Neuronal stem cell (in vitro differentiated cells): ENCODE measurements around the gene SPATA16.

Source experiments
- DNase-seq: peaks from one replicate; pipeline ENCODE4 v3.0.0-alpha.2; 2013; ENCODE audit warnings: low spot score
- H2AFZ ChIP-seq: one replicate; pipeline ENCODE4 v1.6.1; 2013; ENCODE audit warnings: mild to moderate bottlenecking, low read length, inconsistent platforms
- H2AK5ac ChIP-seq: 2 replicates; pipeline ENCODE4 v1.6.1; 2013; ENCODE audit warnings: low read depth, mild to moderate bottlenecking, inconsistent platforms, low read length, moderate library complexity, mixed read lengths
- H2BK120ac ChIP-seq: 2 replicates; pipeline ENCODE4 v1.6.1; 2013; ENCODE audit warnings: low read depth, mild to moderate bottlenecking, inconsistent platforms, low read length, moderate library complexity, mixed read lengths
- H2BK12ac ChIP-seq: one replicate; pipeline ENCODE4 v1.6.1; 2013; ENCODE audit warnings: low read length, inconsistent platforms
- H2BK15ac ChIP-seq: 2 replicates; pipeline ENCODE4 v1.6.1; 2013; ENCODE audit warnings: mild to moderate bottlenecking, low read length, inconsistent platforms, mixed read lengths
- H2BK5ac ChIP-seq: one replicate; pipeline ENCODE4 v1.6.1; 2013; ENCODE audit warnings: inconsistent platforms, mild to moderate bottlenecking, low read length, moderate library complexity
- H3K14ac ChIP-seq: one replicate; pipeline ENCODE4 v1.6.1; 2013; ENCODE audit warnings: low read length, inconsistent platforms
- H3K18ac ChIP-seq: 2 replicates; pipeline ENCODE4 v1.6.1; 2013; ENCODE audit warnings: low read length, inconsistent platforms
- H3K23ac ChIP-seq: 2 replicates; pipeline ENCODE4 v1.6.1; 2013; ENCODE audit warnings: low read depth, mild to moderate bottlenecking, mixed read lengths, low read length, inconsistent platforms; ENCODE audit not compliant: poor library complexity
- H3K27ac ChIP-seq: replicated peaks from 3 replicates; pipeline ENCODE4 v1.5.1; 2013; ENCODE audit warnings: low read length, inconsistent platforms
- H3K27me3 ChIP-seq, 3 experiments: 2 replicates each; pipeline ENCODE4 v1.6.1; 2013; ENCODE audit warnings: low read length in 3 of 3, mild to moderate bottlenecking in 2 of 3, inconsistent platforms in 1 of 3, low read depth in 1 of 3, mixed read lengths in 1 of 3, moderate library complexity in 1 of 3; ENCODE audit not compliant: control insufficient read depth in 3 of 3, insufficient read depth in 3 of 3
- H3K36me3 ChIP-seq, 2 donors: replicated peaks in 1 of 2; 2 replicates each; pipeline ENCODE4 v1.6.1; 2013; ENCODE audit warnings: low read length in 2 of 2; ENCODE audit not compliant: control insufficient read depth in 2 of 2, insufficient read depth in 2 of 2
- H3K4ac ChIP-seq: 2 replicates; pipeline ENCODE4 v1.6.1; 2013; ENCODE audit warnings: inconsistent platforms, mild to moderate bottlenecking, low read length, moderate library complexity
- H3K4me1 ChIP-seq, 2 donors: 1 replicate in 1 of 2; 2 replicates in 1 of 2; pipeline ENCODE4 v1.6.1; 2013; ENCODE audit warnings: low read length in 2 of 2, low read depth in 1 of 2; ENCODE audit not compliant: control insufficient read depth in 2 of 2, insufficient read depth in 1 of 2
- H3K4me2 ChIP-seq: one replicate; pipeline ENCODE4 v1.6.1; 2013; ENCODE audit warnings: mild to moderate bottlenecking, low read length, inconsistent platforms; ENCODE audit not compliant: insufficient read depth, poor library complexity, severe bottlenecking
- H3K4me3 ChIP-seq, 2 donors: 2 replicates each; pipeline ENCODE4 v1.5.1; 2013; ENCODE audit warnings: low read length in 2 of 2, mild to moderate bottlenecking in 2 of 2, inconsistent platforms in 1 of 2, moderate library complexity in 1 of 2
- H3K79me1 ChIP-seq: one replicate; pipeline ENCODE4 v1.6.1; 2013; ENCODE audit warnings: low read depth, mild to moderate bottlenecking, inconsistent platforms, low read length, moderate library complexity
- H3K9ac ChIP-seq: one replicate; pipeline ENCODE4 v1.6.1; 2013; ENCODE audit warnings: mild to moderate bottlenecking, low read depth, low read length, inconsistent platforms; ENCODE audit not compliant: poor library complexity
- H3K9me3 ChIP-seq, 2 donors: replicated peaks in 1 of 2; 2 replicates each; pipeline versions ENCODE3 to v1.6.1; 2013; ENCODE audit warnings: low read length in 2 of 2, mild to moderate bottlenecking in 2 of 2, inconsistent platforms in 1 of 2, low read depth in 1 of 2, mixed read lengths in 1 of 2, moderate library complexity in 1 of 2; ENCODE audit not compliant: control insufficient read depth in 2 of 2, insufficient read depth in 1 of 2
- H4K8ac ChIP-seq: one replicate; pipeline ENCODE4 v1.6.1; 2013; ENCODE audit warnings: low read depth, mild to moderate bottlenecking, inconsistent platforms, low read length, moderate library complexity
- H4K91ac ChIP-seq: one replicate; pipeline ENCODE4 v1.6.1; 2013; ENCODE audit warnings: low read length, low read depth, mild to moderate bottlenecking, inconsistent platforms; ENCODE audit not compliant: poor library complexity
- WGBS, 2 donors: extraction: QIAGEN DNeasy Blood & Tissue Kit; methylation state at CpG; one replicate each; pipeline ENCODE4 v1.1.7; 2013; ENCODE audit warnings: missing lambda C conversion rate in 2 of 2, mixed read lengths in 1 of 2; ENCODE audit not compliant: insufficient read length in 2 of 2, insufficient replicate concordance in 1 of 2; ENCODE audit errors: extremely low coverage in 2 of 2; 5-methylcytosine and 5-hydroxymethylcytosine counted together

Gene SPATA16

DNA sequence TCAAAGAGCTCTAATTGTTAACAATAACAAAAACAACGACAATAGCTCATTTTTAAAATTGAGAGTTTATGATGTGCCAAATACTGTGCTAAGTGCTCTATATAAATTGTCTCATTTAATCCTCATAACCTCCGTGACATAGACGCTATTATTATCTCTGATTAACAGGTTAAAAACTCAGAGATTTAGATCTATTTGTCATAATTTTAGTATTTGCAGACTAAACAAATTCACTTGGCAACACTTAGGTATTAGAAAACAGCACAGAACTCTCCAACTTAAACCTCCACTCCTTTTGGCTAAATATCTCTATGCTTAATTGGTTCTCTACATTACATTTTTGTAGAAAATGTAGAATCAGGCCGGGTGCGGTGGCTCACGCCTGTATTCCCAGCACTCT is 136.4 kb downstream of the SPATA16 start:
- Histone ChIP-seq H2BK12ac (no peak overlapping the region), H2BK15ac (no peak overlapping the region), H3K23ac (no peak overlapping the region), H4K8ac (no peak overlapping the region), H3K18ac (no peak overlapping the region), H3K14ac (no peak overlapping the region), H3K79me1 (no peaks in the 10 kb centered on the region), H3K4me2 (no peak overlapping the region), H3K27me3 (no peaks in the 10 kb centered on the region), H3K9me3 (peaks cover 1 to 9% of the 10 kb centered on the region in 2 donors), H2BK120ac (no peak overlapping the region), H3K4me3 (no peak overlapping the region), H3K4ac (no peak overlapping the region), H3K9ac (no peak overlapping the region), H2AFZ (no peak overlapping the region), H3K36me3 (no peaks in the 10 kb centered on the region), H2BK5ac (no peak overlapping the region), H2AK5ac (no peak overlapping the region), H3K4me1 (peaks cover 0 to 2% of the 10 kb centered on the region in 2 donors), H4K91ac (no peak overlapping the region), H3K27ac (no peak overlapping the region)
- no peak for DNase-seq
- no CpG with 5 or more reads among the region's 6 CpGs for WGBS, 2 donors

DNA sequence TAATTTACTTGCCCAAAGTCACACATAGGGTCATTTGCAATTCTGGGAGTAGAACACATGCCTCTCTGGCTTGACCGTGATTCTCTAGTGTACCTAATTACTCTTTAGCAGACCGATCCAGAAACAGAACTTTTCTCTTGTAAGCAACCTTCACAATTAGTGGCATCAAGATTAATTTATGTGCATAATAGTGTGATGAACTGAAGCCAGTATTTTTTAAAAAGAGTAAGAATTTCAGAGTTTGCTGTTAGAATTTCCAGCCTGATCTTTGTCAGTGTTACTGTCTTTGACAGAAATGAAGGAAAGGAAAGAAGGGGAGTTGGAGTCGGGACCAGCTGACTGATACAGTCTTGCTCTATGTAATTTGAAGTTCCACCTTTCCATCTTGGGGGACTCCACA is 137.1 kb downstream of the SPATA16 start:
- no peak overlapping the region for H2BK15ac ChIP-seq
- no peaks in the 10 kb centered on the region for H3K36me3 ChIP-seq
- H3K4me1 ChIP-seq: peaks cover 0 to 2% of the 10 kb centered on the region in 2 donors
- no peak overlapping the region for H2BK5ac ChIP-seq
- H3K27me3 ChIP-seq: no peaks in the 10 kb centered on the region
- no peak overlapping the region for H3K23ac ChIP-seq
- no peak for DNase-seq
- H3K27ac ChIP-seq: no peak overlapping the region
- H3K4me2 ChIP-seq: no peak overlapping the region
- H3K4me3 ChIP-seq: no peak overlapping the region
- H2AK5ac ChIP-seq: no peak overlapping the region
- peaks cover 0 to 9% of the 10 kb centered on the region in 2 donors for H3K9me3 ChIP-seq
- no peak overlapping the region for H3K4ac ChIP-seq
- no peak overlapping the region for H2BK120ac ChIP-seq
- no peak overlapping the region for H2BK12ac ChIP-seq
- H3K18ac ChIP-seq: no peak overlapping the region
- WGBS, 2 donors: no CpG with 5 or more reads among the region's 3 CpGs
- no peak overlapping the region for H3K14ac ChIP-seq
- no peak overlapping the region for H4K91ac ChIP-seq
- no peak overlapping the region for H2AFZ ChIP-seq
- no peaks in the 10 kb centered on the region for H3K79me1 ChIP-seq
- no peak overlapping the region for H4K8ac ChIP-seq
- H3K9ac ChIP-seq: no peak overlapping the region

DNA sequence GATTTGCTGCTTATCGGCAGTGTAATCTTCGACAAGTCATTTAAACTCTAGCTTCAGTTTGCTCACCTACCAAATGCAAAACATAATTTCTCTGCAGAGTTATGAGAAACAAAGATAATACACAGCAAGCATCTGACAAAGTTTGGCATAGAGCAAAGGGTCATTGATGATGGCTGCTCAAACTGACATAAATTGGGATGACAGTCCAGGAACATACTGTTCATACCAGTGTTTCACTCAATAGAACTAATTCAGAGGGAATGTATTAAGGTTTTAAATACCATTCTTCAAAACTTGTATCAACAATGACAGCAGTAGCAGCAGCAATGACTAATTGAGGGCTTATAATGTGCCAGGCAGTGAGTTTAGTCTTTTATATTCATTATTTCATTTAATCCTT is 137.6 kb downstream of the SPATA16 start:
- Histone ChIP-seq H2AFZ (no peak overlapping the region), H3K27me3 (no peaks in the 10 kb centered on the region)

DNA sequence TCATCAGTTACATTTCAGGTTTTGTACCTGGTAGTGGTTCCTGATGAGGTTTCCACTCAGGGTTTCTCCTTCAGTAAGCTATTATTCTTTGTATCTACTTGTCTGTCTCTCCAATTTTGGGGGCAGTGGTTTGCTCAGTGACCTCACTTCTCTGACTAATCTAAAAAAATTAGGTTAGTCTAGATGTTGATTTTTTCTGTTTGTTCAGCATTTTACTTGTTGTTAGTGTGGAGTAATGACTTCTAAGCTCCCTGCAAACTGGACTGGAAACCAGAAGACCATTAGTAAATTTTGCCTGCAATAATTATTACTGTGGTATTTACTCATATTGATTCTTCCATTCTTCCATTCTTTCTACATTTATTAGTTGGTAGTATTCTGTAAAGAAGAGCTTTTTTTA is 139.4 kb downstream of the SPATA16 start:
- H3K14ac ChIP-seq: no peak overlapping the region
- H2BK15ac ChIP-seq: no peak overlapping the region
- H3K27ac ChIP-seq: no peak overlapping the region
- H2BK12ac ChIP-seq: no peak overlapping the region
- H2BK5ac ChIP-seq: no peak overlapping the region
- H2BK120ac ChIP-seq: no peak overlapping the region
- H3K4me3 ChIP-seq: no peak overlapping the region
- peaks cover 0 to 2% of the 10 kb centered on the region in 2 donors for H3K4me1 ChIP-seq
- H3K27me3 ChIP-seq: no peaks in the 10 kb centered on the region
- no peak for DNase-seq
- no peaks in the 10 kb centered on the region for H3K79me1 ChIP-seq
- H2AK5ac ChIP-seq: no peak overlapping the region
- H4K91ac ChIP-seq: no peak overlapping the region
- H3K9me3 ChIP-seq: peaks cover 0 to 9% of the 10 kb centered on the region in 2 donors
- H3K4me2 ChIP-seq: no peak overlapping the region
- no peak overlapping the region for H3K18ac ChIP-seq
- no peak overlapping the region for H3K23ac ChIP-seq
- no peak overlapping the region for H4K8ac ChIP-seq
- no peak overlapping the region for H2AFZ ChIP-seq
- H3K9ac ChIP-seq: no peak overlapping the region
- no peaks in the 10 kb centered on the region for H3K36me3 ChIP-seq
- no peak overlapping the region for H3K4ac ChIP-seq

More for the DNA sequence above, 137.6 kb downstream of the SPATA16 start:
- no peaks in the 10 kb centered on the region for H3K36me3 ChIP-seq
- no peak for DNase-seq
- H3K14ac ChIP-seq: no peak overlapping the region
- H2BK12ac ChIP-seq: no peak overlapping the region
- no peak overlapping the region for H3K9ac ChIP-seq
- H4K91ac ChIP-seq: no peak overlapping the region
- H2BK120ac ChIP-seq: no peak overlapping the region
- peaks cover 0 to 2% of the 10 kb centered on the region in 2 donors for H3K4me1 ChIP-seq
- H2BK5ac ChIP-seq: no peak overlapping the region
- no peak overlapping the region for H3K27ac ChIP-seq
- no peak overlapping the region for H3K4ac ChIP-seq
- peaks cover 0 to 9% of the 10 kb centered on the region in 2 donors for H3K9me3 ChIP-seq
- no peak overlapping the region for H3K23ac ChIP-seq
- no peak overlapping the region for H2BK15ac ChIP-seq
- H2AK5ac ChIP-seq: no peak overlapping the region
- no peak overlapping the region for H3K4me3 ChIP-seq
- H3K4me2 ChIP-seq: no peak overlapping the region
- H4K8ac ChIP-seq: no peak overlapping the region
- H3K79me1 ChIP-seq: no peaks in the 10 kb centered on the region
- no CpG with 5 or more reads among the region's 2 CpGs for WGBS, 2 donors
- H3K18ac ChIP-seq: no peak overlapping the region
